HG02763 (cell line): ENCODE measurements around the gene SLCO2A1.
"Not testable (repeated sequence)": the region's sequence is repeated elsewhere in the genome, so short reads cannot be mapped to it uniquely, and the experiment has no call there.

Source experiments
- ATAC-seq: cut with Tn5 transposase; IDR thresholded peaks from one replicate; pipeline ENCODE4 v1.9.1; 2021; ENCODE audit warnings: mild to moderate bottlenecking, moderate library complexity; ENCODE audit not compliant: unreplicated experiment

SLCO2A1 gene

DNA sequence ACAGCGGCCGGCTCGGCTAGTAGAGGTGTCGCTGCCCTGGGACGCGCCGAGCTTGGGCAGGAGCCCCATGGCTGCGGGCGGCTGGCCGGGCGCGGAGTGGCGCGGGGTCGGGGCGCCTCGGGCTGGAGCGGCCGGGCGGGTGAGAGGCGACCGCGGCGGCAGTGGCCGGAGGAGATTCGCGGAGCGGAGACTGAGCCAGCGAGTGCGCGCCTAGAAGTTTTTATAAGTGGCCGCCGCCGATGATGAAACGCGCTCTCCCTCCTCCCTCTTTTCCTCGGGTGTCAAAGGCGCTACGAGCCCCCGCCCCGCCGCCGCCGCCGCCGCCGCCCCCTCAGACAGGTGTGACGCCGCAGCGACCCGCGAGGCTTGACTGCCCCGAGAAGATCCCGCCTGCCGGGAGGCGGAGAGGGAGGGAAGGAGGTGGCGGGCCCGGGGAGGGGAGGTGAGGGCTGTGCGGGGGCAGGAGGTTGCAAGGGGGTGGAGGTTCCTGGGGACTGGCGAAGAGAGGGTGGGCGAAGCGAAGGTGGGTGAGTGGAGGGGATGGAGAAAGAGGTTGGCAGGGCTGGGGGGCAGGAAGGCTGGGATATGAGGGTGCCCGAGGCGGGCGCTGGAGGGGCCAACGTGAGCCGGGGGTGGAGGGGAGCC lies at the start of gene SLCO2A1:
TSS of gene SLCO2A1 (minus strand) at position 192 of the 645 bp plus-strand sequence. CDS start at position 69, 123 bp downstream.
- no peak for ATAC-seq

- no peak for ATAC-seq
These were observed 49.4 kb upstream of the SLCO2A1 start for GRCh38 chr3:134079111-134079547.

GRCh38 chr3:134078169-134078831 lies 48.6 kb upstream of the SLCO2A1 start:
- no peak for ATAC-seq

- no peak for ATAC-seq
These were observed 48.0 kb upstream of the SLCO2A1 start for GRCh38 chr3:134077649-134078161.

- ATAC-seq: no peak
These were observed 47.1 kb upstream of the SLCO2A1 start for GRCh38 chr3:134076851-134077250.

GRCh38 chr3:134075846-134076245 lies 46.1 kb upstream of the SLCO2A1 start:
- no peak for ATAC-seq

DNA sequence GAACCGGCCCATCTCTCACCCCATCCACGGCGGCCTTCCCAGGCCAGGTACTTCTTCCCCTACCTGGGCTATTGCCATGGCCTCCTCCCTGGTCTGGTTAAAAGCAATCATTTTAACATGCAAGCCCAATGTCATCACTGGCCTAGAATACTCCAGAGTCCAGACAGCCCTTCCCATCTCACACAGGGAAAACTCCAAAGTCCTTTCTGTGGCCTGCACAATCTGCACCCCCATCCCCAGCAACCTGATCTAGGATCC lies 45.8 kb upstream of the SLCO2A1 start:
- no peak for ATAC-seq

DNA sequence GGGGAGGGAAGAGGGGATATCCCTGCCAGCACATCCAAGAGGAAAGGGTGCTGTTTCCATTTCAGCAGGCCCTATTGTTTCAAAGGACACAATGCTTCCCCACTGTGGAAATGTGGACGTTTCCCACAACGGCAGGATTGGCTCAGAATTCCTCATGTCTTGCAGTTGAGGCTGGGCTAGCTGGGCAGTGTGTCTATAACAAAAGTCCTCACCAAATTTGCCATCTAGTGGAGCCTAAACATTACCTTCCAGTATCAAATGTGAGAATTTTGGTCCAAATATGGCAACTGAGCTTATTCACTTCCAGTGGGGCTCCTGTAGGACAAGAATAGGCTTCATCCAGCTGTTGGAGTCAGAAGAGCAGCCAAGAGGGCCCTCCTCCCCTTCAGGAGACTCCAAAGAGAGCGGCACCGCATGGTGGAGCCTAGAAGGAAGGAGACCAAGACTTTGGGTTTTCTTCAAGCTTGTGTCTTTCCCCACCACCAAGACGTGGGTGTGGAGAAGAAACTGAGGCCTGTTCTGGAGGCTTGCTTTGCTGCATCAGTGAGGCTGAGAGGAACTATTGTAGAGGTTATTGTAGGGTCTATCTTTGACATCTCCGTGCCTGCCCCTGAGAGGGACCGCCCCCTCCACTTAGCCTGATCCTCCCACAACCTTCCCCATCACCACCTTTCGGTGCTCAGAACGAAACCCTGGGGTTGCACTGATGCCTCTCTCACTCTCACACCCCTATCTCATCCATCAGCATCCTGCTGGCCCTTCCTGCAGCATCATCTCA lies 45.3 kb upstream of the SLCO2A1 start:
- no peak for ATAC-seq

- no peak for ATAC-seq
These were observed 44.5 kb upstream of the SLCO2A1 start for GRCh38 chr3:134074001-134074789.

- ATAC-seq: no peak
These were observed 43.8 kb upstream of the SLCO2A1 start for GRCh38 chr3:134073583-134073945.

DNA sequence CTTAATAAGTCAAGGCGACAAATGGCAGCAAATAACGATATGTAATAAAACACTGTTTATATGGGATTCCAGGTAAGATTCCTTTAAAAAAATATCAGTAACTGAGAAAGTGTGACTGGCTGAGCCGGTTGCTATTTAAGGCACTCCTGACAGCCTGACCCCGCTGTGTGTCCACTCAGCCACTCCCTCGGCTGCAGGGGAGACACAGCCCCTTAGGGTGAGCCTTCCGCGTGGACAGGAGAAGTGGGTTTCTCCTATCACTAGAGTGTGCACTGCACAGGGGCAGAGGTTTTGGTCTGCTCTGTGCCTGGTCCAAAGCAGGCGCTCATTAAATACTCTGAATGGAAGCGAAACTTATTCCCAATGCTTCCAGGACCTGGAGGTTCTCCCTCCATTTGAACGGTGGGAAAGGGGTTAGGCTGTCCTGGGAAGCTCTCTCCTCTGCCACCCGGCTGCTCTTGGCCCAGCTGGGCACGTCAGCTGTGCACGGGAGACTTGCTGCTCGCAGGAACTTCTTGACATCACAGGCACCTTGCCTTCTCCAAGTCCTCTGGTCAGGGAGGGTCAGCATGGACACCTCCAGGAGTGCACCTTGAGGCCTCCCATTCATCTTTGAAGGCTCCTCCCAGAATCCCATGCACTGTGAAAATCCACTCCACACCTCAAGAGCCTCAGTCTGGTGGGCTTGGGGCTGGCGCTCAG lies 43.3 kb upstream of the SLCO2A1 start:
- ATAC-seq: no peak

- ATAC-seq: not testable (repeated sequence)
These were observed 40.6 kb upstream of the SLCO2A1 start for GRCh38 chr3:134070281-134070680.

DNA sequence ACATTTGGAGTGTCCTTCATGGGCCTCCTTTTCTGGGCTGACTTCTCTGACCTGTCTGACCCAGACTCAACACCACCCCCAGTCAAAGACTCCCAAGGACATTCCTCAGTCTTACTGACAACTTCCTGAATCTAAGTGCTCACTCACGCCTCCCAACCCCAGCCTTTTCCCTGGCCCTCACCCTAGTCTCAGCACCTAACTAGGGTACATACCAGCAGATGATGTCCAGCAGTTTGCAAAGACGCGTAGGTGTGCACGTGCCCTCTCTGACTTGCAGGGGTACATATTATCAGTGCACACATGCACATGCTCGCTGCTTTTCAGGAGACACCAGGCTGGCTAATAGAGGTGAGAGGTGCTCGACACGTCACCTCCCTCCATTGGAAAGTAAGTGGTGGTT lies 38.7 kb upstream of the SLCO2A1 start:
- ATAC-seq: no peak

DNA sequence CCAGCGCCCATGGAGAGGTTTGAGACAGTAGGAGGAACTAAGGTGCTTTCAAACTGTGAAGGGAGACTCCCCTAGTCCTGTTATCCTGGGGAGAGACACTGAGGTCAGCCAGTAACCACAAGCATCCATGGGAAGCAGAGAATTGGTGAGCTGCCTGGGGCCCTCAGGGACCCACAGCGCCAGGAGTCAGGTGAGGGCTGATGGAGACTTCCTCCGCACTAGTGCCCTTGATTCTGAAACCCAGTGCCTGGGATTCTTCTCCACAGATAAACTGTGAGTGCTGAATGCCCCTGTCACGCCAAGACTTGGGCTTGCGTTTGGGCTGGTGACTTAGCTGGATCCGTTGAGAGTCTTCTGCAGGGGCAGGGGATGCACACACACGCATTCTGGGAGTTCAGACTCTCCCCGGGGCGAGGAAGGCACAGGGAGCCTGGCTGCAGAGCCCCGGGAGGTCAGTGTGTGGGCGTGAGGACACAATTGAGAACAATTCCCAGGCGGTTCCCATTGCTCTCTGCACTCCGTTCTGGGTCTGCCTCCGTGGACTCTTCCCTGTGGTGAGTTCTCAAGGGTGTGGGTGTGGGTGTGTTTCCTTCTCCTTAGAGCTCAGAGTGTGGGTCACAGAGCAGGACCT lies 37.9 kb upstream of the SLCO2A1 start:
- ATAC-seq: no peak

DNA sequence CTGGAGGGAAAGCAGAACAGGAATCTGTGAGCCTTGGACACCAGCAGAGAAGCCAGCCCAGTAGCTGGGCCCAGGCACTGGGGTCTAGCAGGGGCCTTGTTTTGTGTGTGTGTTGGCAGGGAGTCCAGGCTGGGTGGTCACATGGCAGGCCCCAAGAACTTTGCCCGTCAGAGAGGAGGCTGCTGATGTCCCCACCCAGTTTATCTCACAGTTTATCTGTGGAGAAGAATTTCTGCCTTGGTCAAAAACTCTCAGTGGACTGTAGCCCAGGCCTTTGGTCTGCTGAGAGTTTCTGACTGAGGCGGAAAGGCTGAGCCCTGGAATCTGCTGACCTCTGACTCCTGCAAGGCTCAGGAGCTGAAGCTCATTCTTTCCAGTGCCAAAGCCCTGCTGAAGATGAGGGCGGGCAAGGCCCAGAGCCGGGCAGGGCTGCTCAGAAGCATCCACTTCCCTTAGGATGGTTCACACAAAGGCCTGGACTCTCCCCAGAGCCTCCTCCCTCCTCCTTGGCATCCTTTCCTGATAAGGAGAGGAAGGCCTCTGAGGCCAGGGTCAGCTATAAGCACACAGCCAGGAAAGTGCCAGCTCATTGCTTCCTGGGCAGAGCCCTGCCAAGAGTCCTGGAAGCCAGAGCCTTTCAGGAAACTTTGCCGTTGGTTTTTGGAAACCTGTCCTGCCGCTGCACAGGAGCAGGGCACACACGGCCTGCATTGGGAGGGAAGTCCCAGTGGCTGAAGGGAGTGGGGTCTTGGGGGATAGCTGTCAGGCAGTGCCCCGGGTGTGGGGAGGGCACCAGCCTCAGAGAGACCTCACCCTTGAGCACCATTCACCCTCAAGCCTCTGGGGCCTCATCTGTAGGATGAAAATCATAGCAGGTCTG lies 37.2 kb upstream of the SLCO2A1 start:
- no peak for ATAC-seq

DNA sequence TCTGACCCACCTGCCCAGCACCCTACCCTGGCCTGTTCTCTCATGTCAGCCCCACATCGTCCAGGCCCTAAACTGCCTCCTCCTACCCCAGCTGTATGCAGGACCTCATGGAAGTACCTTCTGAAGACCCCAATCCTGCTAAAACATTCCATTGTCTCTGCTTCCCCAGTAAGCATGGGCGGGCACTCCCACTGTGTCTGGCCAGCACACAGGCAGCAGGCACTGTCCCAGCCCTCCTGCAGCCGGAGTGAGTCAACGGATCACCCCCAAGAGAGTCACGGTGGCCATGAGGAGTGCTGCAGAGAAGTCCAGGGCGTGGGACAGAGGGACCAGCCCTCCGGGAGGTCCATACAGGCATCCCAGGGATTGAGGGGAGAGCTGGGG lies 36.4 kb upstream of the SLCO2A1 start:
- ATAC-seq: no peak

DNA sequence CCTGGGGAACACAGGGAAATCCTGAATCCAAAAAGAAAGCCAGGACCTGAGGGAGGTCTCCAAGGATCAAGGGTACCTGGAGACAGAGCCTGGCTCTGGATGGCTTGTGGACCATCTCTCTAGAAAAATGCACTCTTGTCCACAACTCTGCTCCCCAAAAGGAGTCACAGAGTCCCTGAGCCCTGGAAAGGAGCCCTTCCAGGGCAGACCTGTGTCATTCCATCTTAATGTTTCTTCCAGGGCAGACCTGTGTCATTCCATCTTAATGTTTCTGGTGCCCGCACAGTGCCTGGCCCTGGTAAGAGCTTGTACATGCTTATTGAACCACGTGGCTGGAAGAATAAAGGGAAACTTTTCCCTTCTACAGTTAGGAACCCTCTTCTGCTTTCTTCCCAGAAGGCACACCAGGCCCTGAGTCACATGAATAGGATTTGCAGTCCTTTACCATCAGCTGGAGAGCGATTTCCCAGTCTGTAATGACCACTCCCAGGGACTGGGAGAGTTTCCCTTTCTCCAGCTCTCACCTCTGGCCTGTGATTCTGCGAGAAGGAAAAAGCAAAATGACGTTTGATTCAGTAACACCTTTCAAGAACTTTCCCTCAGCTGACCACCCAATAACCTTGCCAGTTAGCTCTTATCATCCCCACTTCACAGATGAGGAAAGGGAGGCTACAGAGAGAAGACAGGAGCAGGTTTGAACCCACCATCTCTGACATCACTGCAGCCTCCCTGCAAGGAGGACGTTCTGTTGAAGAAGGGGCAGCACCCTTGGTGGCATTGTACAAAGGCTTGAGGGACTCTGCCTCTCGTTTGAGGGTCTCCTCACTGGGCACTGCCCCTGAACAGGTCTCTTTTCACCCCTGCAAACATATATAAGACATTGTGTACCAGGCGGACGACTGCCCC lies 35.8 kb upstream of the SLCO2A1 start:
- ATAC-seq: no peak

- ATAC-seq: no peak
These were observed 34.4 kb upstream of the SLCO2A1 start for GRCh38 chr3:134064081-134064480.
